GM19324 (cell line): ENCODE measurements around the gene CROCC.
"Not testable (repeated sequence)": the region's sequence is repeated elsewhere in the genome, so short reads cannot be mapped to it uniquely, and the experiment has no call there.

Source experiments
- ATAC-seq: cut with Tn5 transposase; IDR thresholded peaks from one replicate; pipeline ENCODE4 v1.9.1; 2021; ENCODE audit warnings: mild to moderate bottlenecking, moderate library complexity; ENCODE audit not compliant: unreplicated experiment, low FRiP score

The CROCC gene

GRCh38 chr1:16913833-16914662 is 7.7 kb upstream of the CROCC start:
- peak; percentile 90 for ATAC-seq

- not testable (repeated sequence) for ATAC-seq
Measured at GRCh38 chr1:16914928-16915626, 6.7 kb upstream of the CROCC start.

DNA sequence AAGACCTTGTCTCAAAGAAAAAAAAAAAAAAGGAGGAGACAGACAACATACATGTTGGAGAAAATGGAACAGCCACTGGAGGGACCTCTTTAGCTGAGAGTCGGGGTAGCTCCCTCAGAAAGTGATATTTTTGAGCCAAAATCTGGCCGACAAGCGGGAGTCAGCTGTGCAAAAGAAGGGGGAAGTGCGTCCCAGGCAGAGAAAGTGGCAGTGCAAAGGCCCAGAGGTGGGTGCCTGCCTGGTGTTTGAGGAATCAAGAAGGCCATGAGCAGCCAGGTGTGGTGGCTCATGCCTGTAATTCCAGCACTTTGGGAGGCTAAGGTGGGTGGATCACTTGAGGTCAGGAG is 6.1 kb upstream of the CROCC start:
- ATAC-seq: no peak

GRCh38 chr1:16916036-16916880 is 5.5 kb upstream of the CROCC start:
- ATAC-seq: not testable (repeated sequence)

DNA sequence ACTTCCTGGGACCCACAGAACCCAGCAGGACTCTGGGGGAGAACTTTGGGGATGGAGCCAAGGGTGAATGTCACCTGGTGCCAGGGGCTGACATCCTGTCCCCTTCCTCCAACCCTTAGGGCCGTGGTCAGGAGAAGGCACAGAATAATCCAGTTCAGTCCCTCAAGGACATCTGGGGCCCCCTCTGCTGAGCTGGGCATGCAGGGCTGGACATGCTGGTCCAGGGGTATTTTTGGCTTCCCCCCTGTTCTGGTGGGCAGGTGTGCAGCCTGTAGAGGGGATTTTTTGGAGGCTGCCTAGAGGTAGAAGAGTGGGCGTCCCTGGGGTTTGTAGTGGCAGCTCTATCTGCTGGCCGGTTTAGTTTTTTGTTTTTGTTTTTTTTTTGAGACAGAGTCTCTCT is 3.4 kb upstream of the CROCC start:
- no peak for ATAC-seq

DNA sequence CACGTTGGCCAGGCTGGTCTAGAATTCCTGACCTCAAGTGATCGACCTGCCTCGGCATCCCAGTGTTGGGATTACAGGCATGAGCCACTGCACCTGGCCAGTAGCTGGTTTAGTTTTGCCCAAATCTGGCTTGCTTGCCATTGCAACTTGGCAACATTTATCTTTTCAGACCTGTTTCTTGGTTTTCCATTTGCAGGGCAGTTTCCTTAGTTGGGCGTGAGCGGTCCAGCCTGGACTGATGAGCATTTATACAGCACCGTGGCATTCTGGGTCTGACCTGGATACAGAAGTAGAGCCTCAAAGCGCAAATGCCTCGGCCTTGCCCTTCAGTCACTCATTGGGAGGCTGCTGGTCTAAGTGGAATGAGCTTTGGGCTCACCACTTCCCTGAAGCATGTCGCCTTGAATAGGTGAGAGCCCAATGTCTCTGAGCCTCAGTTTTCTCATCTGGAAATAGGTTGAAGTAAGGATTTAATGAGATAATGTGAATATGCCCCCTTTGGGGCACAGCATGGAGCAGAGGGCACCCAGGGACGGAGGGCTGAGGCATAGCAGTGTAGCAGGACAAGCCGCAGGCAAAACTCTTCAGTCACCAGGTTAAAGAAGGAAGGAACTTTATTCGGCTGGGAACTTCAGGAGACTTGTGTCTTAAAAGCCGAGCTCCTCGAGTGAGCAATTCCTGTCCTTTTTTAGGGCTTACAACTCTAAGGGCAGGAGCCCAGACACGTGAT is 2.6 kb upstream of the CROCC start:
- not testable (repeated sequence) for ATAC-seq

DNA sequence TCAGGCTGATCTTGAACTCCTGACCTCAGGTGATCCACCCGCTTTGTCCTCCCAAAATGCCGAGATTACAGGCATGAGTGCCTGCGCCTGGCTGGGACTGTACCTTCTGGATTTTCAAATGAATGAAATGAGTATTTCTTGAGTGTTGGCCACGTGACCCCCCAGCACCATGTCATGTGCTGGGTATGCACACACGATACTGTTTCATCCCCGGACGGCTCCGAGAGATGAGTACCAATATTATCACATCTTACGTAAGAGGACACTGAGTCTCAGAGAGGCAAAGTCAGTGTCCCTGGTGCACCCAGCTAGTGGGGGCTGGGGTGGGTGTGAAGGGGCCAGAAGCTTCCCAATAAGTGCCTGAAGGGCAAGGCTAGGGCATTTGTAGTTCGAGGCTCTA is 780 bp upstream of the CROCC start:
- no peak for ATAC-seq

GRCh38 chr1:16922466-16922865 is 735 bp downstream of the CROCC start:
- ATAC-seq: no peak

DNA sequence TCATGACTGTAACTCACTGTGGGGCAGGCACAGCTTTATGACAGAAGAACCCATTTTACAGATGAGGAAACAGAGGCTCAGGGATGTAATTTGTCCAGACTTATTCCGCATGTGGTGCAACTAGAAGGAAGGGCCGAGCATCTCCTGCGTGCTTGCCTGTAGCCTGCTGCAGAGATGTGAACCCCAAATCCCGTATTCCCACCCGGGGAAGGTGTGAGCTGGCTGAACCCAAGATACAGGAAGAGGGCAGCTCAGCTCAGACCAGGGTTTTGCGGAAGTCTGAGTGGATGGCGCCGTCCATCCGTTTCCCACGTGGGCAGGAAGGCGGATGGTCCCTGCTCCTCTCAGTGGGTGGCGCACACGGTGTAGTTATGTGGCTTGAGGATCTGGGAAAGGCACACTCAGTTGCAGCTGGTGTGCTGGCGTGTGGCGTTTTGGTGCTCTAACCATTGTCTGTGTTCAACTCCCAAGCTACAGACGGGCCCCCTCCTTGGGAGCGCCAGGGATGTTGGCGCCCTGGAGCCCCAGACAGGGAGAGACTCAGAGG is 1.2 kb downstream of the CROCC start:
- no peak for ATAC-seq

DNA sequence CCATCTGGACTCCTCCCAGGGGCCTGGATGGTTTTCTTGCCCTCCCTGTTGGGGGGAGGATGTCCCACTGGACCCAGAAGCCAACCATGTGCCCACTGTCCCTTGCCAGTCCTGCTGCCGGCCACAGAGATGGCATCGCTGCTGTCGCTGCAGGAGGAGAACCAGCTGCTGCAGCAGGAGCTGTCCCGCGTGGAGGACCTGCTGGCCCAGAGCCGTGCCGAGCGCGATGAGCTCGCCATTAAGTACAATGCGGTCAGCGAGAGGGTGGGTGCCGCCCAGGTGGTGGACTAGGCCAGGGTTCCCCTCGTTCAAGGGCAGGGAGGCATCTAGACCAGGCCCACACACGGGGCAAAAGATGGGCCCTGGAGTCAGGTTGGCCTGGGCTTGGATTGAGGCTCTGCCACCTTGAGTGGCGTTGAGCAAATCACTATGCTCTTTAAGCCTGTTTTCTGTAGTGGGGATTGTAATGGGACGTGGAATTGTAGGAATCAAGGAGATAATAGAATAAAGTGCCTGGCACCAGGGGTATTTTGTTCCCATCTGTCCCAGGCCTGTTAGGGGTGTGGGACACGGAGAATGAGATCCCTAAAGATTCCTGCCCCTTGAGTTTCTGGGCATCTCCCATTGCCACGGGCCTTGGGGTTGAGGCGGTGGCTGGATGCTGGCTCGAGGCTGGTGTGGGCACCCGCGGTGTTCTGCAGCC is 2.6 kb downstream of the CROCC start:
- no peak for ATAC-seq

DNA sequence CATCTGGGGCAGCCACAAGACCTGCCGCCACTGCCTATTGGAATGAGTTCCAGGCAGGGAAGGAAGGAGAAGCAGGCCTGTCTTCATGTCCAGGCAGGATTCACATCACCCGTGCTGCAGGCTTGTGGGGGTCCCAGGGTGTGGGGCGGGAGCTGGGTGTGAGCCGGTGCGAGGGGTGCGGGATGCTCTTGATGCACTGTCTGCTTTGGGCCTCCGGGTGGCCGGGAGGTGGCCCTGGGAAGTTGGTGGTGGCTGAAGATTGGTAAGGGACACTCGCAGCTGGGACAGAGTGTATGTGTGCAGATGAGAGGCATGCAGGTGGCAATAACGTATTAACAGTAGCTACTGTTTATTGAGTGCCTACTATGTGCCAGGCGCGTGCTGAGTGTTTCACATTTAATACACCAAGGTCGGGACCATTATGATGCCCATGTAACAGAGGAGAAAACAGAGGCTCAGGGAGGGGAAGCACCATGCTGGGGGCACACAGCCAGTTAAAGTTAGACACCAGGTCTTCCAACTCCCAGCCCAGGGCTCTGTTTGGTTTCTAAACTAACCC is 3.3 kb downstream of the CROCC start:
- no peak for ATAC-seq

- ATAC-seq: no peak
Measured at GRCh38 chr1:16925635-16926490, 4.1 kb downstream of the CROCC start.

GRCh38 chr1:16926491-16927073 is 4.9 kb downstream of the CROCC start:
- no peak for ATAC-seq

DNA sequence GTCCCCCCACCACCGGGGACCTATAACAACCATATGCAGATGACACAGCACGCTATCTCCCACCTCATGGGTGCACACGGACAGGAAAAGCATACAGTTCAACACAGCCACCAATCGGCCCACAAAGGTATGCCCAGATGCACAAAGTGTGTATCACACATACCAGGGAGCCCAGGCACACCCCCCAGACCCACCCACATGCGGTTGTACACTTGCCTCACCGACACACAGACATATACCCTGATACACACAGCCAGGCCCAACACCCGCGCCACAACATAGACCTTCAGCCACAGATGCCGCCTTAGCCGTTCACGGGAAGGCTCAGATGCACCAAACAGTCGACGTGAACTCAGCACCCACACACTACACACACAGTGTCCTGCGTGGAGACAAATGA is 5.5 kb downstream of the CROCC start:
- ATAC-seq: no peak

DNA sequence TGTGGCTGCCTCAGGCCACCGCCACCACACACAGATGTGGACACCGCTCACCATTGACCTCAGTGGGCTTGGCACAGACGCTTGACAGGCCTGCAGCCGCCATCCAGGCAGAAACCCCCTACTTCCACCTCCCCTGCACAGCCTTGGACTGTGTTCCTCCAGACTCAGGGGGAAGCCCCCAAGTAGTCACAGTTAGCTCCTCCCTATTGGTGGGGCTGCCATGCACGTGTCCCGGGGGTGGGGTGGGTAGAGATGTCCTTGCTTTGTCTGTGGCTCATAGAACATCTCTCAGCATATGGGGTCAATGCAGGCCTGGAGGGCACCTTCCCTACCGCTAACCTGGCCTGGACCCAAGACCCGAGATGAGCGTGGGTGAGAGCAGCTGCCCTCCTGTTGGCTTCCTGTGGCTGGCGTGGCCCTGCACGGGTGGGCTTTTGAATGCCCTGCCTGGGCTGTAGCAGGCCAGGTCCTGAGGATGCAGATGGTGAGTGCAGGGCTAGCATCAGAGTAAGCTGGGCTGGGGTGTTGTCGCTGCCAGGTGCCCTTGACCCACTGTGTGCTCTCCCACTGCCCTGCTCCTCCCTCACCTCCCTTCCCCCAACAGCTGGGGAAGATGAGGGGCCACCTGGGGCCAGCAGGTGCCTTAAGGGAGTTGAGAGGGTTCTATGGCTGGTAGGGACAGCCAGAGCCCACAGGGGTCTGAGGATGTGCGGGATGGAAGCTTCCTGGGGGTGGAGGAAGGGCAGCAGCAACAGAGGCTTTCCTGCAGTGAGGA is 6.2 kb downstream of the CROCC start:
- no peak for ATAC-seq

DNA sequence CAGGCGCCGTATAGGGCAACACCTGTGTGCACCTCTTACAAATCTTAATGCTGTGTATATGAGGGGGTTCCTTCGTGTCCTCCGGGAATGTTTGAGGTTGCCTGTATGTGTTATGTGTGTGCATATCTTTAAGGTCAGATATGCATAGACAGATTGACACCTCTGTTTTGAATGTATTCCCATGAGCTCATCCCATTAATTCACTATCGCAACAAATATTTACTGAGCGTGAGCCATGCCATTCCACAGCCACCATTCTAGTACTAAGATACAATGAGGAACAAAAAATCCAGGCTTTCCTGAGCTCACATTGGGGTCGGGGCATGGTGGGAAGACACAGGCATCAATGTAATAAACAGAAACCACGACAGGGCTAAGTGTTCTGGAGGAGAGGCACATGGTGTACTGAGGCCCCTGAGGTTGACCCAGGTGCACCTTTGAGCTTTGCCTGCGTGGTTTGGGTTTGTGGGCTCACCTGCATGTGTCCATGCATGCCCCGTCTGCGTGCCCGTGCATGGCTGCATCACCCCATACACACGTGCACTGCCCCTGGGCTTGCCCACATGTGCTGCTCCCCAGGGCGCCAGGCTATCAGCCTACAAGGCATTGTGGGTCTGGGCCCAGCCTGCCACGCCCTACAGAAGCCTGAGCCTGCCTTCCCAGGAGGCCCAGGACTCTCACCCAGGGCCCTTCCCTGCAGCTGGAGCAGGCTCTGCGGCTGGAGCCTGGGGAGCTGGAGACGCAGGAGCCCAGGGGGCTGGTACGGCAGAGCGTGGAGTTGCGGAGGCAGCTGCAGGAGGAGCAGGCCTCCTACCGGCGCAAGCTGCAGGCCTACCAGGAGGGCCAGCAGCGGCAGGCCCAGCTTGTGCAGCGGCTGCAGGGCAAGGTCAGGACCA is 7.7 kb downstream of the CROCC start:
- not testable (repeated sequence) for ATAC-seq
